Neutrophil (primary cell): ENCODE results near the gene MPO.

Source experiments
- H3K27ac ChIP-seq: fragments of 200-600 bp; sonication (generic); 2 replicates; pipeline ENCODE4 v1.5.1; 2016; ENCODE audit warnings: mild to moderate bottlenecking, moderate library complexity
- H3K27me3 ChIP-seq: fragments of 200-600 bp; sonication (generic); 2 replicates; pipeline ENCODE4 v1.6.0; 2016; ENCODE audit warnings: mild to moderate bottlenecking
- H3K36me3 ChIP-seq: fragments of 200-600 bp; sonication (generic); 2 replicates; pipeline ENCODE4 v1.5.1; 2017
- H3K4me1 ChIP-seq, 2 experiments: fragments of 200-600 bp in 1 of 2; sonication (generic) in 1 of 2; 1 replicate in 1 of 2; 2 replicates in 1 of 2; pipeline versions ENCODE4 v1.5.1 to v1.6.1; 2013 to 2016; ENCODE audit warnings: low read depth in 1 of 2, low read length in 1 of 2, mild to moderate bottlenecking in 1 of 2, moderate library complexity in 1 of 2; ENCODE audit not compliant: control insufficient read depth in 1 of 2, insufficient read depth in 1 of 2
- H3K4me3 ChIP-seq, 2 experiments: fragments of 200-600 bp in 1 of 2; sonication (generic) in 1 of 2; 1 replicate in 1 of 2; 2 replicates in 1 of 2; pipeline ENCODE4 v1.5.1; 2013 to 2016; ENCODE audit warnings: low read depth in 1 of 2, low read length in 1 of 2, mild to moderate bottlenecking in 1 of 2, moderate library complexity in 1 of 2
- H3K9me3 ChIP-seq: fragments of 200-600 bp; sonication (generic); 2 replicates; pipeline ENCODE4 v1.5.1; 2016
- TF ChIP-seq, protein P1 (sequence below): fragments of 200-600 bp; sonication (generic); IDR thresholded peaks from 2 replicates; pipeline ENCODE4 v1.5.1; 2016; ENCODE audit warnings: antibody characterized with exemption

Gene MPO

DNA sequence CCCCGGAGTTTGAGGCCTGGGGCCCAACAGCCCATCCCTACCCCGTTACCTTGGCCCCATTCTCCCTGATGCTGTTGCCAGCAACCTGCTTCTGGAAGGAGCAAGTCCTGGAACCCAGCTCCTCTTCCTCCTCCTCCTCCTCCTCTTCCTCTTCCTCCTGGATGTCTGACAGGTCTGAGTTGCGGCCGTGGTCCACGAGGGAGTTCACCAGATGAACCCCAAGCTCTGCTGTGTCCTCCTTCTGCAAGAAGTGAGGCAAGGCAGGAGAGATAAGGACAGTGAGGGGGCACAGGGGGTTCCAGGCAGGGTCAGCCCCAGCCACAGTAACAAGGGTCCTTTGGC lies 29.2 kb upstream of the MPO start:
- Histone ChIP-seq H3K4me3 (no peak overlapping the region), H3K27me3 (no peaks in the 10 kb centered on the region), H3K4me1 (peaks cover 20 to 21% of the 10 kb centered on the region in 2 experiments), H3K36me3 (no peaks in the 10 kb centered on the region), H3K9me3 (no peaks in the 10 kb centered on the region), H3K27ac (no peak overlapping the region)
- TF ChIP-seq, protein P1, sequence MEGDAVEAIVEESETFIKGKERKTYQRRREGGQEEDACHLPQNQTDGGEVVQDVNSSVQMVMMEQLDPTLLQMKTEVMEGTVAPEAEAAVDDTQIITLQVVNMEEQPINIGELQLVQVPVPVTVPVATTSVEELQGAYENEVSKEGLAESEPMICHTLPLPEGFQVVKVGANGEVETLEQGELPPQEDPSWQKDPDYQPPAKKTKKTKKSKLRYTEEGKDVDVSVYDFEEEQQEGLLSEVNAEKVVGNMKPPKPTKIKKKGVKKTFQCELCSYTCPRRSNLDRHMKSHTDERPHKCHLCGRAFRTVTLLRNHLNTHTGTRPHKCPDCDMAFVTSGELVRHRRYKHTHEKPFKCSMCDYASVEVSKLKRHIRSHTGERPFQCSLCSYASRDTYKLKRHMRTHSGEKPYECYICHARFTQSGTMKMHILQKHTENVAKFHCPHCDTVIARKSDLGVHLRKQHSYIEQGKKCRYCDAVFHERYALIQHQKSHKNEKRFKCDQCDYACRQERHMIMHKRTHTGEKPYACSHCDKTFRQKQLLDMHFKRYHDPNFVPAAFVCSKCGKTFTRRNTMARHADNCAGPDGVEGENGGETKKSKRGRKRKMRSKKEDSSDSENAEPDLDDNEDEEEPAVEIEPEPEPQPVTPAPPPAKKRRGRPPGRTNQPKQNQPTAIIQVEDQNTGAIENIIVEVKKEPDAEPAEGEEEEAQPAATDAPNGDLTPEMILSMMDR: no peak

- Histone ChIP-seq H3K27me3 (no peaks in the 10 kb centered on the region), H3K4me3 (no peak overlapping the region), H3K36me3 (no peaks in the 10 kb centered on the region), H3K4me1 (peaks cover 24 to 27% of the 10 kb centered on the region in 2 experiments), H3K27ac (no peak overlapping the region), H3K9me3 (no peaks in the 10 kb centered on the region)
- TF ChIP-seq, protein P1: no peak
These were observed 28.5 kb upstream of the MPO start for GRCh38 chr17:58308985-58309917.

DNA sequence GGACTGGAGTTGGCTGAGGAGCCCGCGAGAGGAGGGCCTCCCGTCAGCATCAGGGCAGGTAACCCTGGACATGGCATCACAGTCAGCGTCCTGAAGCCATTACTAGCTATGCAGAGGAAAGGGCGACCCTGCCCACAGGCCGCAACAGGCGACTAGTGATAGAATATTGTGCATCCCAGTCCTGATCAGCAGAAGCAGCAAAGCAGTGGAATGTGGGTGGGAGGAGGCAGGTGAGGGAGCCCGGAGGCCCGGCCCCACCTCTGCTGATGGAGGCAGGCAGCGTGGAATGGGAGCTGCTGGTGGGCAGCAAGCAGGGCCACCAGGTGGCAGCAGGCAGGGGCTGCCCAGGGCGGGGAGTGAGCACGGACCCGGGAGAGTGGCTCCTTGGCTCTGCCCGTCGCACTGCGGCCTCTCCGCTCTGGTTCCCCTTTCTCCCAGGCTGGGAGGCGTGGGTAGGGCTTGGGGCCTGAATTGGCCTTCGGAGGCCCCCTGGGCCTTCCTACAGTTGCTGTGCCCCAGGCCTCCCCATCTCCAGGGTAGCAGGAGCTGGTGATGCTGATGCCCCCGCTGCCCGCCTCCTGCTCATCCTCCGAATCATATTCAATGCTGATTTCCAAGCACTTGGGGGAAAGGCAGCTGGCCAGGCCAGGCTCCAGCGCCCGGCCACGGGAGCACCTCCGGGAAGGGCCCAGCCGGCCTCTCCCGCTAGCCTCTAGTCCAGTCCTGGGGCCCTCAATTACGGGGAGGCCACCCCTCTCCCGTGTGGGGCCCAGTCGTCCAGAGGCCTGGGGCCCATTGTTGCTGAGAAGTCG lies 27.6 kb upstream of the MPO start:
- Histone ChIP-seq H3K9me3 (no peaks in the 10 kb centered on the region), H3K27ac (no peak overlapping the region), H3K27me3 (no peaks in the 10 kb centered on the region), H3K36me3 (no peaks in the 10 kb centered on the region), H3K4me1 (peaks cover 27 to 31% of the 10 kb centered on the region in 2 experiments), H3K4me3 (no peak overlapping the region)
- TF ChIP-seq, protein P1: no peak

DNA sequence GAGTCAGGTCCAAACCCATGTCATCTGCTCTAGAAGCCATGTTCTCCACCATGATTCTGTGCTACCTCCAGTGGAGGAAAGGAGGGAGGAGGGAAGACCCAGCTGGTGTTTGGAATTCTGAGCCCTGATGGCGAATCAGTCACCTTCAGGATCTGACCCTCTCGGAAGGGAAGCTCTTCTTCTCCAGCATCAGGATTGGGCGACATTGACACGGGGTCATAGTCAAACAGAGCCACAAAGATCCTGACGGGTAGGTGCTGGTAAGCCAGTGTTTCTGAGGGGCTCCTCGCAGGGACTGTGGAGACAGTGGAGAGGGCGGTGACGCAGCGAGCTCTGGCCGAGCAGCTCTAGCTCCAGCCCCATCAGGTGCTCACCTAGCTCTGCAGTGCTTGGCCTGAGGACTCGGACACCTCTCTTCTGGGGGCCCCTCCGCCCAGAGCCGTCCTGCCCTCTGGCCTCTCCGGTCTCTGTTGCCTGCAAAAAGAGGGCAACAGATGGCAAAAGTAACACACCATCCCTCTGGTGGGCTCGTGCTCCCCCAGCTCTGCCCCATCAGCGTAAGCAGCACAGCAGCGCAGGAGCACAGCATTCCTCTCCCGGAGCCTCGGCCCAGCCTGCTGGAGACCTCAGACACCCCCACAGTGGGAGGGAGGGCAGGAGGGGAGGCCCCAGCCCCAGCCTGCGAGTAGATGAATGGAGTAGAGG lies 26.9 kb upstream of the MPO start:
- H3K4me1 ChIP-seq: peaks cover 27 to 31% of the 10 kb centered on the region in 2 experiments
- H3K36me3 ChIP-seq: no peaks in the 10 kb centered on the region
- H3K27ac ChIP-seq: no peak overlapping the region
- no peaks in the 10 kb centered on the region for H3K27me3 ChIP-seq
- TF ChIP-seq, protein P1: no peak
- H3K9me3 ChIP-seq: no peaks in the 10 kb centered on the region
- H3K4me3 ChIP-seq: no peak overlapping the region

DNA sequence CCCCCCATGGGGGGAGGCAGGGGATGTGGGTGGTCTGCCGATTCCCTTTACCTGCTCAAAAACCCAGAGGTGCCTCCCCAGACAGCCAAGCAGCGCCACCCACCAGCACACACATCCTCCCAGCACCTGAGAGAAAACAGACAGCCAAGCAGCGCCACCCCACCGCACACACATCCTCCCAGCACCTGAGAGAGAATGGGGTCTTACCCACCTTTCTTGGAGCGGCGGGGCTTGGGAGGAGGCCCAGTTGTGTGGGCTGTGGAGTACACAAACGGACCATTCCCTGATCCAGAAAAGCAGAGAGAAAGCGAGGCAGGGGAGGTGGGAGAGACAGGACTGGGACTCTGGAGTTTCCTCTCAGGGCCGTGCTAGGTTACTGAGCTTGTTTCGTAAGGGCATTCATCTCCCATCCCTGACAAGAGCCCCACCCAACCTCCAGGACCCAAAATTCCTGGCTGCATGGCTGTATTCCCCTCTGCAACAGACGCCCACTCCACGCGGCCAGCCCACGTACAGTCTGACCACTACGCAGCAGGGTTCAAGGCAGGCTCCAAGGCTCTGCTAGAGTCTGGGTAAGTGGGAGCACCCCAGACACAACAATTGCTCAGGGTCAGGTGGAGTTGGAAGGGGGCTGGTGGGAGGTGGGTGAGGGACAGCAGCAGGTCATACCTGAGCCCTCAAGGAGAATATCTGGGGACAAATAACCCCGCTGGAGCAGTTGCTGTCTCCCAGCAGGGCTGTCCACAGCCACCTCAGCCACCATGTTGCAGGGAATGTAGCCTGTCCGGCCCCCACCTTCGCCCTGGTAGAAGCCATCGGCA lies 25.6 kb upstream of the MPO start:
- H3K27me3 ChIP-seq: no peaks in the 10 kb centered on the region
- no peaks in the 10 kb centered on the region for H3K9me3 ChIP-seq
- TF ChIP-seq, protein P1: no peak
- H3K36me3 ChIP-seq: no peaks in the 10 kb centered on the region
- no peak overlapping the region for H3K4me3 ChIP-seq
- peaks cover 27 to 31% of the 10 kb centered on the region in 2 experiments for H3K4me1 ChIP-seq
- H3K27ac ChIP-seq: no peak overlapping the region
